Naive thymus-derived CD4-positive, alpha-beta T cell (primary cell): Measurements from ENCODE around the gene SNX30. TPM values are rescaled to one million over a fixed set of nuclear protein-coding genes. Genes with fewer than 3 reads are reported as not detected.
A peak's percentile ranks its signal among the peaks of the same experiment; 100 is the strongest.
"Not testable (repeated sequence)": the region's sequence is repeated elsewhere in the genome, so short reads cannot be mapped to it uniquely, and the experiment has no call there.

ENCODE experiments used
- ATAC-seq: fragments of 150-1000 bp; cut with Tn5 transposase; 2 replicates; pipeline ENCODE4 v1.10.0; 2021; ENCODE audit warnings: mild to moderate bottlenecking, moderate library complexity
- CTCF ChIA-PET: fragments of 350-600 bp; sonication (Branson Sonifier 250); formaldehyde crosslinking; loops from one replicate; lab custom pipeline; 2021; ENCODE audit warnings: antibody characterized with exemption; lab: Charles Lee
- POLR2A ChIA-PET: fragments of 350-600 bp; sonication (Branson Sonifier 250); formaldehyde crosslinking; loops from one replicate; lab custom pipeline; 2021; ENCODE audit warnings: antibody characterized with exemption, inconsistent platforms; lab: Charles Lee
- DNase-seq, 9 donors: peaks; one replicate each; pipeline versions ENCODE4 v3.0.0 to v3.0.0-alpha.2; 2020 to 2022; ENCODE audit warnings: mixed read lengths in 1 of 9
- H3K27ac ChIP-seq: one replicate; pipeline ENCODE4 v1.7.0; 2013; ENCODE audit warnings: mild to moderate bottlenecking, low read depth, low read length, moderate library complexity
- H3K27me3 ChIP-seq, 2 donors: one replicate each; pipeline ENCODE4 v1.7.0; 2013; ENCODE audit warnings: low read length in 2 of 2, mild to moderate bottlenecking in 2 of 2, moderate library complexity in 2 of 2; ENCODE audit not compliant: control insufficient read depth in 2 of 2, insufficient read depth in 2 of 2
- H3K36me3 ChIP-seq, 3 experiments: 1 replicate in 2 of 3; 2 replicates in 1 of 3; pipeline ENCODE4 v1.7.0; 2013; ENCODE audit warnings: low read length in 3 of 3, mild to moderate bottlenecking in 3 of 3, moderate library complexity in 1 of 3; ENCODE audit not compliant: insufficient read depth in 3 of 3, control insufficient read depth in 2 of 3
- H3K4me1 ChIP-seq, 2 donors: one replicate each; pipeline ENCODE4 v1.7.0; 2013; ENCODE audit warnings: low read length in 2 of 2, mild to moderate bottlenecking in 2 of 2, moderate library complexity in 1 of 2; ENCODE audit not compliant: control insufficient read depth in 2 of 2, insufficient read depth in 2 of 2
- H3K4me3 ChIP-seq: 2 replicates; pipeline ENCODE4 v1.7.0; 2013; ENCODE audit warnings: mild to moderate bottlenecking, low read length
- H3K9me3 ChIP-seq, 3 experiments: 1 replicate in 2 of 3; 2 replicates in 1 of 3; pipeline ENCODE4 v1.7.0; 2013; ENCODE audit warnings: low read length in 3 of 3; ENCODE audit not compliant: control insufficient read depth in 2 of 3
- H3K27ac Mint-ChIP-seq, 9 donors: one replicate each; pipeline ENCODE4 v1.8.0; 2020 to 2022; ENCODE audit warnings: mixed read lengths in 9 of 9, mild to moderate bottlenecking in 8 of 9, moderate library complexity in 5 of 9, inconsistent platforms in 2 of 9
- H3K27me3 Mint-ChIP-seq, 5 donors: one replicate each; pipeline ENCODE4 v1.8.0; 2021 to 2022; ENCODE audit warnings: mixed read lengths in 5 of 5, mild to moderate bottlenecking in 1 of 5
- H3K36me3 Mint-ChIP-seq, 5 donors: one replicate each; pipeline ENCODE4 v1.8.0; 2020 to 2022; ENCODE audit warnings: mixed read lengths in 5 of 5, mild to moderate bottlenecking in 3 of 5, inconsistent platforms in 1 of 5
- H3K4me1 Mint-ChIP-seq, 7 donors: one replicate each; pipeline ENCODE4 v1.8.0; 2020 to 2022; ENCODE audit warnings: mixed read lengths in 7 of 7, mild to moderate bottlenecking in 3 of 7, inconsistent platforms in 1 of 7
- H3K4me3 Mint-ChIP-seq, 10 donors: one replicate each; pipeline ENCODE4 v1.8.0; 2020 to 2022; ENCODE audit warnings: mild to moderate bottlenecking in 10 of 10, mixed read lengths in 10 of 10, moderate library complexity in 6 of 10, inconsistent platforms in 2 of 10
- H3K9me3 Mint-ChIP-seq, 11 donors: one replicate each; pipeline ENCODE4 v1.8.0; 2020 to 2022; ENCODE audit warnings: mixed read lengths in 11 of 11, mild to moderate bottlenecking in 4 of 11, inconsistent platforms in 1 of 11, moderate library complexity in 1 of 11
- intact Hi-C, 2 donors: fragments of 100-400 bp; cut with micrococcal nuclease; formaldehyde crosslinking; loops; one replicate each; pipeline ENCODE4 v1.15.1; 2023
- polyA plus RNA-seq, 2 donors: library from polyadenylated mRNA; unstranded; fragments of 300-500 nt; fragmentation: Illumina TruSeq; gene quantifications; one replicate each; pipeline ENCODE4 v1.2.3, GENCODE V29; 2021
- total RNA-seq, 6 experiments: library from RNA in 5 of 6; stranded (reverse) in 5 of 6; gene quantifications; 1 replicate in 5 of 6; 2 replicates in 1 of 6; pipeline ENCODE4 v1.2.3 and lab custom pipeline; 2021 to 2026

Gene SNX30
- total and polyA plus RNA-seq, 7 experiments from 2014 or later: 0.98 to 15.8 (median 8.4) TPM

GRCh38 chr9:112717661-112718331, 32.8 kb upstream of the SNX30 start, which contains the start of gene INIP:
TSS of gene INIP (minus strand) at chr9:112718117. CDS start at chr9:112716485, 1,632 bp downstream.
- H3K36me3 Mint-ChIP-seq: peaks cover 8 to 13% (median 10%) of the 10 kb centered on the region in 5 donors
- Histone ChIP-seq H3K27me3 (no peaks in the 10 kb centered on the region), H3K9me3 (no peaks in the 10 kb centered on the region), H3K4me1 (peaks cover 10% of the 10 kb centered on the region in 2 donors), H3K4me3 (peak within 1 kb of the TSS; percentile 82), H3K27ac (peak within 1 kb of the TSS; percentile 96), H3K36me3 (peaks cover 0 to 2% (median 0%) of the 10 kb centered on the region in 3 experiments)
- DNase-seq: peak; percentile 91 to 99 (median 98)
- H3K4me1 Mint-ChIP-seq: peaks cover 14 to 40% (median 28%) of the 10 kb centered on the region in 7 donors
- peak within 1 kb of the TSS; percentile 83 to 100 (median 96) for H3K4me3 Mint-ChIP-seq
- H3K27ac Mint-ChIP-seq: peak within 1 kb of the TSS; percentile 96 to 100 (median 99)
- peaks cover 0 to under 1% (median 0%) of the 10 kb centered on the region in 11 donors for H3K9me3 Mint-ChIP-seq
- ChIA-PET POLR2A (interaction anchor here (0.6 to 3.5 kb wide), 5 partner anchors 10 to 864 kb away, joined by 3 to 45 read pairs (median 4); partner anchors contain the start of gene SNX30), CTCF (interaction anchor here (1.0 to 1.5 kb wide), 2 partner anchors 10 to 32 kb away, joined by 3 to 6 read pairs; no protein-coding TSS in a partner anchor)
- peak; percentile 94 for ATAC-seq
- H3K27me3 Mint-ChIP-seq: no peaks in the 10 kb centered on the region
- intact Hi-C loops: loop anchor here (1.0 to 10.0 kb wide), 20 partner anchors 33 to 1235 kb away; partner anchors contain the start of genes DNAJC25 (in 2 of the 2), PTBP3 (in 2 of the 2), SNX30 (in 2 of the 2) and C9orf43 (in 1 of the 2)

- H3K27me3 ChIP-seq: no peaks in the 10 kb centered on the region
- POLR2A ChIA-PET: interaction anchor here (0.6 to 3.5 kb wide), 2 partner anchors 30 to 35 kb away, joined by 3 to 45 read pairs; partner anchors contain the start of gene SNX30
- H3K4me3 ChIP-seq: no peak overlapping the region
- intact Hi-C loops: loop anchor here (2.0 to 10.0 kb wide), 9 partner anchors 433 to 1237 kb away; partner anchors contain the start of genes C9orf43 (in 1 of the 2), DNAJC25 (in 1 of the 2), ECPAS (in 1 of the 2) and FKBP15 (in 1 of the 2)
- CTCF ChIA-PET: interaction anchor here (0.5 to 1.6 kb wide), 3 partner anchors 11 to 279 kb away, joined by 3 to 6 read pairs (median 4); partner anchors contain the start of gene SNX30
- no peaks in the 10 kb centered on the region for H3K27me3 Mint-ChIP-seq
- peak overlapping the region in 2 of 10 donors; percentile 49 to 94 for H3K4me3 Mint-ChIP-seq
- H3K36me3 Mint-ChIP-seq: peaks cover under 1 to 3% (median 2%) of the 10 kb centered on the region in 5 donors
- ATAC-seq: no peak
- no peak for DNase-seq
- H3K4me1 Mint-ChIP-seq: peaks cover 8 to 29% (median 16%) of the 10 kb centered on the region in 7 donors
- H3K27ac ChIP-seq: peak overlapping the region; percentile 56
- no peaks in the 10 kb centered on the region for H3K9me3 Mint-ChIP-seq
- no peaks in the 10 kb centered on the region for H3K36me3 ChIP-seq
- H3K4me1 ChIP-seq: peaks cover 7 to 10% of the 10 kb centered on the region in 2 donors
- H3K27ac Mint-ChIP-seq: peak overlapping the region in 7 of 9 donors; percentile 22 to 99 (median 51)
- no peaks in the 10 kb centered on the region for H3K9me3 ChIP-seq
These were observed 31.3 kb upstream of the SNX30 start for GRCh38 chr9:112719241-112719691.

DNA sequence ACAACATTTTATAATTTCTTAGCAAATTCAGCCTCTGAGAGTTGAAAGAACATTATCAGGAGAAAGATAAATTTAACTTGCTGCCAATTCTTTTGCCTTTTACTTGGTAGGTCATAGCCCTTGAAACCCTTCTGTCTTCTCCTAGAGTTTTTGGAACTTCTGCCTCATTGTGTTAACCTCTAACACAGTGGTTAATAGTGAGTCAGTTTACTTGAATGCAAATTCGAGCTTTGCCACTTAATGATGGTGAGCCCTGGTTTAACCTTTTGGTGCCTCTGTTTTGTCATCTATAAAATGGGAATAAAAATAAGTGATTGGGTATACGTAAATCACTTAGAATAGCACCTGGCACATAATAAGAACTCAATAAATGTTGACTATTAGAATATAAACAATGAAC, 30.9 kb upstream of the SNX30 start:
- H3K27me3 Mint-ChIP-seq: no peaks in the 10 kb centered on the region
- POLR2A ChIA-PET: interaction anchor here (0.6 to 3.5 kb wide), 2 partner anchors 30 to 35 kb away, joined by 3 to 45 read pairs; partner anchors contain the start of gene SNX30
- no peaks in the 10 kb centered on the region for H3K9me3 Mint-ChIP-seq
- DNase-seq: no peak
- peaks cover 8 to 26% (median 13%) of the 10 kb centered on the region in 7 donors for H3K4me1 Mint-ChIP-seq
- Histone ChIP-seq H3K4me1 (peaks cover 7 to 10% of the 10 kb centered on the region in 2 donors), H3K36me3 (no peaks in the 10 kb centered on the region), H3K4me3 (no peak overlapping the region), H3K27me3 (no peaks in the 10 kb centered on the region), H3K27ac (peak overlapping the region; percentile 56), H3K9me3 (no peaks in the 10 kb centered on the region)
- ATAC-seq: no peak
- intact Hi-C loops: loop anchor here (2.0 to 10.0 kb wide), 9 partner anchors 433 to 1237 kb away; partner anchors contain the start of genes C9orf43 (in 1 of the 2), DNAJC25 (in 1 of the 2), ECPAS (in 1 of the 2) and FKBP15 (in 1 of the 2)
- peak overlapping the region in 5 of 9 donors; percentile 22 to 99 (median 51) for H3K27ac Mint-ChIP-seq
- CTCF ChIA-PET: interaction anchor here (0.5 to 1.6 kb wide), 3 partner anchors 31 to 279 kb away, joined by 3 to 4 read pairs (median 4); partner anchors contain the start of gene SNX30
- no peaks in the 10 kb centered on the region for H3K36me3 Mint-ChIP-seq
- no peak overlapping the region for H3K4me3 Mint-ChIP-seq

DNA sequence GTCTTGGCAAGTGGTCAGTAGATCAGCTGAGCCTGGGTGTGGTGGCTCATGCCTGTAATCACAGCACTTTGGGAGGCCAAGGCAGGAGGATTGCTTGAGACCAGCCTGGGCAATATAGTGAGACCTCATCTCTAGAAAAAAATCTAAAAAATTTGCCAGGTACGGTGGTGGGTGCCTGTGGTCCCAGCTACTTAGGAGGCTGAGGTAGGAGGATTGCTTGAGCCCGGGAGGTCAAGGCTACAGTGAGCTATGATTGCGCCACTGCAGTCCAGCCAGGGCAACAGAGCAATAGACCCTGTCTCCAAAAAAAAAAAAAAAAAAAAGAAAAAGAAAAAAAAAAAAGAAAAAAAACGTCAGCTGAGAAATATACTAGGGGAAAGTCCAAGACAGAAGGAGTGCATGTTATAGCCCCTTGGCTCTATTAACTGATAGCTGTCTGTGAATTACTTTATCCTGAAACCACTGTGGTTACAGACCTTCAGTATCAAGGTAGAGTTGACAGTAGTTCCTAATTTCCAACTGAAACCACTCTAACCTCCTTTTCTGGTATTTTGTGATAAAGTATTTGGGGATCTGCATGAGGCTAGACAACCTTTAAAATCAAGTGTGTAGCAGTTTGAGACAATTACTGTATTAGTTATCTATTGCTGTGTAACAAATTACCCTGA, 30.3 kb upstream of the SNX30 start:
- H3K27me3 ChIP-seq: no peaks in the 10 kb centered on the region
- no peak overlapping the region for H3K4me3 ChIP-seq
- H3K9me3 ChIP-seq: no peaks in the 10 kb centered on the region
- intact Hi-C loops: no loop called here
- peaks cover 7 to 10% of the 10 kb centered on the region in 2 donors for H3K4me1 ChIP-seq
- H3K36me3 ChIP-seq: no peaks in the 10 kb centered on the region
- no peaks in the 10 kb centered on the region for H3K36me3 Mint-ChIP-seq
- H3K4me1 Mint-ChIP-seq: peaks cover 8 to 26% (median 13%) of the 10 kb centered on the region in 7 donors
- H3K4me3 Mint-ChIP-seq: no peak overlapping the region
- no peaks in the 10 kb centered on the region for H3K27me3 Mint-ChIP-seq
- DNase-seq (no peak), ATAC-seq (no peak)
- H3K27ac ChIP-seq: no peak overlapping the region
- H3K9me3 Mint-ChIP-seq: no peaks in the 10 kb centered on the region
- POLR2A ChIA-PET: interaction anchor here (0.6 to 3.5 kb wide), 2 partner anchors 29 to 36 kb away, joined by 3 to 45 read pairs; partner anchors contain the start of gene SNX30
- H3K27ac Mint-ChIP-seq: peak overlapping the region in 2 of 9 donors; percentile 48 to 98
- CTCF ChIA-PET: interaction anchor here (0.5 to 1.6 kb wide), 3 partner anchors 31 to 280 kb away, joined by 3 to 4 read pairs (median 4); partner anchors contain the start of gene SNX30

- H3K4me1 ChIP-seq, H3K9me3 ChIP-seq, H3K4me3 ChIP-seq, H3K36me3 Mint-ChIP-seq, DNase-seq, CTCF ChIA-PET, H3K27me3 Mint-ChIP-seq, H3K4me3 Mint-ChIP-seq, intact Hi-C loops, H3K9me3 Mint-ChIP-seq, H3K27ac ChIP-seq, POLR2A ChIA-PET, H3K27ac Mint-ChIP-seq, ATAC-seq, H3K4me1 Mint-ChIP-seq, H3K36me3 ChIP-seq, H3K27me3 ChIP-seq: not testable (repeated sequence)
These were observed 27.8 kb upstream of the SNX30 start for GRCh38 chr9:112722749-112723148.

DNA sequence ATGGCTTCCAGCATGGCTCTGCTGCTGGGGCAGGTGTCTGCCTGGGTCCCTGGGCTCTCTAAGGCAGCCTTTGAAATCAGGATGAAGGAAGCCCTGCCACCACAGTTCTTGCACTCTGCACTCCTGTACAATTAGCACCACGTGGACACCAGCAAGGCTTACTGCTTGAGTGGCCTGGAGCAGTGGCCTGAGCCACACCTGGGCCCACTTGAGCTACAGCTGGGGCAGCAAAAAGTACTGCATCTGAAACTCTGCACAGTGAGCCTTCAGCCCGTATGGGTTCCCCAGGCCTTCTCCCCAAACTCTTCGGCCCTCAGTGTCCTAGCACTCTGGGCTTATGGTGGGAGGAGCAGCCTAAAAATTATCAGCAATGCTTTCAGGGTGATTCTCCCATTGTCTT, 24.6 kb upstream of the SNX30 start:
- CTCF ChIA-PET: no interaction called here
- POLR2A ChIA-PET: no interaction called here
- no peaks in the 10 kb centered on the region for H3K9me3 Mint-ChIP-seq
- intact Hi-C loops: no loop called here
- H3K4me1 Mint-ChIP-seq: peaks cover 0 to 2% (median 0%) of the 10 kb centered on the region in 7 donors
- ATAC-seq (no peak), DNase-seq (no peak)
- Histone ChIP-seq H3K27ac (no peak overlapping the region), H3K36me3 (no peaks in the 10 kb centered on the region), H3K9me3 (no peaks in the 10 kb centered on the region), H3K27me3 (no peaks in the 10 kb centered on the region), H3K4me1 (no peaks in the 10 kb centered on the region), H3K4me3 (no peak overlapping the region)
- no peak overlapping the region for H3K27ac Mint-ChIP-seq
- H3K4me3 Mint-ChIP-seq: no peak overlapping the region
- peaks cover 0 to 4% (median 0%) of the 10 kb centered on the region in 5 donors for H3K27me3 Mint-ChIP-seq
- no peaks in the 10 kb centered on the region for H3K36me3 Mint-ChIP-seq
